Activated CD8-positive, alpha-beta T cell treated with anti-CD3 and anti-CD28 coated beads, Interleukin-2, amount 10 ng/mL, durations not matched to agents 7 days and 5 days (primary cell): ENCODE results near the gene WASF2. TPM values are rescaled to one million over a fixed set of nuclear protein-coding genes. Genes with fewer than 3 reads are reported as not detected.

Source experiments
- ATAC-seq: fragments of 150-1000 bp; cut with Tn5 transposase; one replicate; pipeline ENCODE4 v1.10.0; 2021; ENCODE audit warnings: moderate library complexity
- CTCF ChIA-PET: fragments of 350-600 bp; sonication (Branson Sonifier 250); formaldehyde crosslinking; loops from one replicate; lab custom pipeline; 2021; ENCODE audit warnings: antibody characterized with exemption; lab: Charles Lee
- POLR2A ChIA-PET: fragments of 350-600 bp; sonication (Branson Sonifier 250); formaldehyde crosslinking; loops from one replicate; lab custom pipeline; 2021; ENCODE audit warnings: antibody characterized with exemption; lab: Charles Lee
- DNase-seq: peaks from one replicate; pipeline ENCODE4 v3.0.0-alpha.2; 2020
- H3K27ac Mint-ChIP-seq: one replicate; pipeline ENCODE4 v1.8.0; 2021; ENCODE audit warnings: mild to moderate bottlenecking, mixed read lengths
- H3K27me3 Mint-ChIP-seq: one replicate; pipeline ENCODE4 v1.8.0; 2021; ENCODE audit warnings: low read depth, mixed read lengths
- H3K36me3 Mint-ChIP-seq: one replicate; pipeline ENCODE4 v1.8.0; 2021; ENCODE audit warnings: low read depth, mixed read lengths
- H3K4me1 Mint-ChIP-seq: one replicate; pipeline ENCODE4 v1.8.0; 2021; ENCODE audit warnings: low read depth, mixed read lengths
- H3K4me3 Mint-ChIP-seq: one replicate; pipeline ENCODE4 v1.8.0; 2021; ENCODE audit warnings: mild to moderate bottlenecking, mixed read lengths
- H3K9me3 Mint-ChIP-seq: one replicate; pipeline ENCODE4 v1.8.0; 2022; ENCODE audit warnings: mixed read lengths; ENCODE audit not compliant: insufficient read depth
- total RNA-seq, 2 experiments: library from RNA; stranded (reverse); gene quantifications; one replicate each; pipeline ENCODE4 v1.2.3, GENCODE V29; 2021

Gene WASF2
- total RNA-seq, 2 experiments from 2014 or later: 120 to 127 TPM

GRCh38 chr1:27358928-27359313 is 131.0 kb downstream of the WASF2 start:
- no peaks in the 10 kb centered on the region for H3K9me3 Mint-ChIP-seq
- peaks cover 53% of the 10 kb centered on the region for H3K4me1 Mint-ChIP-seq
- H3K36me3 Mint-ChIP-seq: no peaks in the 10 kb centered on the region
- peaks cover 9% of the 10 kb centered on the region for H3K27me3 Mint-ChIP-seq
- no peak overlapping the region for H3K4me3 Mint-ChIP-seq
- no peak for DNase-seq
- ChIA-PET POLR2A (interaction anchor here (4.9 kb wide), 1 partner anchor 16 kb away, joined by 56 read pairs; the partner anchor contains the start of gene SYTL1), CTCF (interaction anchor here (2.5 to 6.7 kb wide), 9 partner anchors 10 to 58 kb away, joined by 11 to 99 read pairs (median 28); partner anchors contain the start of genes CD164L2, SYTL1 and TMEM222)
- no peak for ATAC-seq
- no peak overlapping the region for H3K27ac Mint-ChIP-seq

DNA sequence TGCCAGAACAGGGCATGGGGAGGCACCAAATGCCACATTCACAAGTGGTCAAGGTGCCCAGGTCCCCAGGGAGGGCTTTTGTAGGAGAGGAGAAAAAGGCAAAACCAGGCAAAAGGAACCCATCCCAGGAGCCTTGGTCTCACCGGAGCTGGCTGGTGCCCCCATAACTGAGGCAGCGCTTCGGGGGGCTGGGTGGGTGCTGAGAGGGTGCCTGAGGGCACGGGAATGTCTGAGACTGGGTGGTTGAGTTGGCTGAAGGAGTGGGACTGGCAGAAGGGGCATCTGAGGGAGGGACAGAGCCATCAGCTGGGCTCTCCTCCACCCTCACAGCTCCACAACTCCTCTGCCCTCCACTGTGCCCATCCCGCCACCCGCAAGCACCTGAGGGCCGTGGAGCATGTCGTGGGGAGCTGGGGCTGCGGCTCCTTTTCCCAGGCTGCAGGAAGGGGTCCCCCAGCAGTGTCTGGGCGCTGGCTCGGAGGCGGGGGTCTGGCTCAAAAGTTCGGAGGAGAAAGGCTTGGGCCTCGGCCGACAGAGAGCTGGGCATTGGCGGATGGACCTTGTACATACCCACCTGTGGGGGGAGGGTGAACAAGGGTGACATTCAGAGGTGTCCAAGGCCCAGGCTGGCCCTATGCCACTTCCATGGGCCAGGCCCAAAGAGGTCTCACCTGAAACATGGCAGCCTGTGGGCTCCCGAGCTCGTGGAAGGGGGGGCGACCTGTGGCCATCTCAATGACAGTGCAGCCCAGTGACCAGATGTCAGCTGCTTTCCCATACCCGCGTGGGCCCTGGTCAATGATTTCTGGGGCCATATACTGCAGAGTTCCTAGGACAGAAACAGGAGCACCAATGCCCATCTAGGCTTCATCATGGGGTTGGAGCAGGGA is 131.7 kb downstream of the WASF2 start:
- DNase-seq: no peak
- no peaks in the 10 kb centered on the region for H3K36me3 Mint-ChIP-seq

GRCh38 chr1:27357281-27358037 is 132.5 kb downstream of the WASF2 start:
- Mint-ChIP-seq H3K36me3 (no peaks in the 10 kb centered on the region), H3K4me1 (peaks cover 48% of the 10 kb centered on the region), H3K4me3 (peak overlapping the region; percentile 78), H3K27me3 (peaks cover 9% of the 10 kb centered on the region), H3K9me3 (no peaks in the 10 kb centered on the region), H3K27ac (peak overlapping the region; percentile 97)
- ChIA-PET CTCF (interaction anchor here (0.6 to 6.7 kb wide), 36 partner anchors 9 to 416 kb away, joined by 3 to 99 read pairs (median 5); partner anchors contain the start of genes CD164L2, FCN3, MAP3K6 and STX12), POLR2A (interaction anchor here (0.7 to 4.9 kb wide), 13 partner anchors 8 to 61 kb away, joined by 3 to 56 read pairs (median 5); partner anchors contain the start of genes MAP3K6 and SYTL1)
- ATAC-seq: peak; percentile 82
- peak; percentile 90 for DNase-seq

More for the DNA sequence above, 131.7 kb downstream of the WASF2 start:
- ChIA-PET POLR2A (interaction anchor here (1.1 to 4.9 kb wide), 6 partner anchors 8 to 37 kb away, joined by 3 to 56 read pairs (median 6); partner anchors contain the start of genes MAP3K6 and SYTL1), CTCF (interaction anchor here (0.6 to 6.7 kb wide), 23 partner anchors 8 to 415 kb away, joined by 3 to 99 read pairs (median 15); partner anchors contain the start of genes CD164L2, MAP3K6, STX12 and SYTL1)
- H3K27me3 Mint-ChIP-seq: peaks cover 9% of the 10 kb centered on the region
- H3K27ac Mint-ChIP-seq: no peak overlapping the region
- ATAC-seq: no peak
- no peaks in the 10 kb centered on the region for H3K9me3 Mint-ChIP-seq
- peaks cover 48% of the 10 kb centered on the region for H3K4me1 Mint-ChIP-seq
- H3K4me3 Mint-ChIP-seq: peak overlapping the region; percentile 78

GRCh38 chr1:27356619-27357280 is 133.2 kb downstream of the WASF2 start:
- CTCF ChIA-PET: interaction anchor here (0.6 to 6.7 kb wide), 34 partner anchors 8 to 313 kb away, joined by 3 to 99 read pairs (median 6); partner anchors contain the start of genes CD164L2, FCN3, MAP3K6 and SYTL1

GRCh38 chr1:27356277-27356618 is 133.7 kb downstream of the WASF2 start:
- H3K36me3 Mint-ChIP-seq: peaks cover 2% of the 10 kb centered on the region
- H3K27me3 Mint-ChIP-seq: peaks cover 9% of the 10 kb centered on the region
- POLR2A ChIA-PET: interaction anchor here (0.6 to 4.9 kb wide), 9 partner anchors 10 to 60 kb away, joined by 3 to 56 read pairs (median 5); partner anchors contain the start of genes MAP3K6 and SYTL1
- ATAC-seq: no peak
- peaks cover 48% of the 10 kb centered on the region for H3K4me1 Mint-ChIP-seq
- CTCF ChIA-PET: interaction anchor here (0.7 to 6.7 kb wide), 16 partner anchors 10 to 312 kb away, joined by 3 to 99 read pairs (median 25); partner anchors contain the start of genes CD164L2, MAP3K6, SYTL1 and TMEM222
- no peaks in the 10 kb centered on the region for H3K9me3 Mint-ChIP-seq
- peak overlapping the region; percentile 97 for H3K27ac Mint-ChIP-seq
- no peak for DNase-seq
- H3K4me3 Mint-ChIP-seq: peak overlapping the region; percentile 78

More at GRCh38 chr1:27356619-27357280, 133.2 kb downstream of the WASF2 start:
- no peaks in the 10 kb centered on the region for H3K9me3 Mint-ChIP-seq
- peak overlapping the region; percentile 97 for H3K27ac Mint-ChIP-seq
- H3K36me3 Mint-ChIP-seq: no peaks in the 10 kb centered on the region
- peaks cover 48% of the 10 kb centered on the region for H3K4me1 Mint-ChIP-seq
- H3K4me3 Mint-ChIP-seq: peak overlapping the region; percentile 78
- peaks cover 9% of the 10 kb centered on the region for H3K27me3 Mint-ChIP-seq
- POLR2A ChIA-PET: interaction anchor here (0.6 to 4.9 kb wide), 13 partner anchors 8 to 60 kb away, joined by 3 to 56 read pairs (median 5); partner anchors contain the start of genes MAP3K6 and SYTL1
- DNase-seq: peak; percentile 73
- peak; percentile 59 for ATAC-seq

DNA sequence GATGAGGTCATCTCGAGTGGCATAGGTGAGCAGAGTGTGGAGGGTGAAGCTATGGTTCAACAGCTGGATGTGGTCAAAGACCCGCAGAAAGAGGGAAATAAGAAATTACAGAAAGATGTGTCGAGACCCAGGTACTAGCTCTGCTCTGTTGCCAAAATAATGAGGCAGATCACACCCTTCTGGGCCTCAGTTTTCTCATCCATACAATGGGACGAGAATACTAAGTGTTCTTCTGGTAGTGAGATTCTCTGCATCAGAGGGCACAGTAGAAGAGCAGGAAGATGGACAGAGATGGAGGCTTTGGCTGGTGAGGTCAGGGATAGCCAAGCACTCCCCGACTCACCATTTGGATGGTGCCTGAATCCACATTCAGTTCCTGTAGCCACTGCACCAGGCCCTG is 134.3 kb downstream of the WASF2 start:
- peak overlapping the region; percentile 78 for H3K4me3 Mint-ChIP-seq
- DNase-seq: no peak
- no peak for ATAC-seq
- peaks cover 46% of the 10 kb centered on the region for H3K4me1 Mint-ChIP-seq
- ChIA-PET CTCF (interaction anchor here (0.7 to 6.7 kb wide), 15 partner anchors 10 to 307 kb away, joined by 3 to 99 read pairs (median 23); partner anchors contain the start of genes CD164L2, MAP3K6 and SYTL1), POLR2A (interaction anchor here (0.6 to 4.9 kb wide), 2 partner anchors 10 to 13 kb away, joined by 3 to 56 read pairs; partner anchors contain the start of gene SYTL1)
- H3K27me3 Mint-ChIP-seq: peaks cover 9% of the 10 kb centered on the region
- peak overlapping the region; percentile 97 for H3K27ac Mint-ChIP-seq
- H3K36me3 Mint-ChIP-seq: peaks cover 2% of the 10 kb centered on the region
- no peaks in the 10 kb centered on the region for H3K9me3 Mint-ChIP-seq

Other genes with a start within 250 kb of the WASF2 start
- gene TMEM222, start 168.0 kb downstream of the WASF2 start, total RNA-seq: 10 to 100 TPM; 35.2 to 38.5 TPM
- 10 to 100 TPM; 81.0 to 83.1 TPM for gene SYTL1, start 148.1 kb downstream of the WASF2 start, total RNA-seq
- gene MAP3K6, start 123.2 kb downstream of the WASF2 start, total RNA-seq: 10 to 100 TPM in 1 of 2 experiments, 1 to 10 TPM in 1; 7.8 to 12.3 TPM
- gene FCN3, start 115.3 kb downstream of the WASF2 start, total RNA-seq: not detected
- not detected for gene CD164L2, start 106.8 kb downstream of the WASF2 start, total RNA-seq
- under 1 TPM; 0.47 to 0.66 TPM for gene GPR3, start 97.5 kb downstream of the WASF2 start, total RNA-seq
- gene AHDC1, start 114.0 kb upstream of the WASF2 start, total RNA-seq: 10 to 100 TPM; 20.9 to 22.7 TPM
- under 1 TPM; 0.08 to 0.21 TPM for gene FGR, start 145.0 kb upstream of the WASF2 start, total RNA-seq
- gene IFI6, start 182.0 kb upstream of the WASF2 start, total RNA-seq: 100 to 1,000 TPM; 271 to 272 TPM
- 10 to 100 TPM; 14.6 to 17.5 TPM for gene FAM76A, start 235.8 kb upstream of the WASF2 start, total RNA-seq